Measurements from ENCODE around the gene SORCS2. TPM values are rescaled to one million over a fixed set of nuclear protein-coding genes. Genes with fewer than 3 reads are reported as not detected.

The SORCS2 gene
- total and polyA plus RNA-seq, 2 experiments from 2014 or later, result 0.38 to 1.4 TPM

- DNase-seq, result no peak
- H3K9me3 ChIP-seq (ENCODE audit: low read depth), result no peaks in the 10 kb centered on the region
- in situ Hi-C loops (cut with MboI), result loop anchor here (10.0 kb wide), 1 partner anchor 97 kb away; the partner anchor contains the start of gene SORCS2
- H3K4me1 ChIP-seq (ENCODE audit: insufficient read depth), result no peaks in the 10 kb centered on the region
- WGBS, 2 experiments (ENCODE audit: low coverage in 1 of 2, low lambda C conversion rate in 2 of 2, missing lambda C conversion rate in 2 of 2), result 74 to 76% methylated on average over 16 to 19 of the region's 19 CpGs
- no peaks in the 10 kb centered on the region for H3F3A ChIP-seq (ENCODE audit: insufficient read depth)
- no peak overlapping the region for H2AFZ ChIP-seq
- peaks cover 8% of the 10 kb centered on the region for H3K27me3 ChIP-seq (replicated peaks; ENCODE audit: insufficient read depth)
- no peaks in the 10 kb centered on the region for H3K79me2 ChIP-seq (ENCODE audit: insufficient read depth)
- no peak overlapping the region for H3K9ac ChIP-seq
- H3K36me3 ChIP-seq (ENCODE audit: low read depth), result no peaks in the 10 kb centered on the region
- no peaks in the 10 kb centered on the region for H4K20me1 ChIP-seq (ENCODE audit: insufficient read depth)
- no peak overlapping the region for H3K4me2 ChIP-seq (ENCODE audit: unreplicated experiment)
- no peak overlapping the region for H3K27ac ChIP-seq
- no peak for TF ChIP-seq EZH2phosphoT487 (IDR thresholded peaks at IDR 0.05; ENCODE audit: insufficient read depth, low read depth)
- TF ChIP-seq EZH2 (IDR thresholded peaks at IDR 0.05; ENCODE audit: insufficient read depth, poor library complexity, severe bottlenecking), result no peak
- H3K9me2 ChIP-seq (ENCODE audit: insufficient read depth), result no peaks in the 10 kb centered on the region
- H3K4me3 ChIP-seq, result no peak overlapping the region
Measured at GRCh38 chr4:7291372-7292114, 99.2 kb downstream of the SORCS2 start.

DNA sequence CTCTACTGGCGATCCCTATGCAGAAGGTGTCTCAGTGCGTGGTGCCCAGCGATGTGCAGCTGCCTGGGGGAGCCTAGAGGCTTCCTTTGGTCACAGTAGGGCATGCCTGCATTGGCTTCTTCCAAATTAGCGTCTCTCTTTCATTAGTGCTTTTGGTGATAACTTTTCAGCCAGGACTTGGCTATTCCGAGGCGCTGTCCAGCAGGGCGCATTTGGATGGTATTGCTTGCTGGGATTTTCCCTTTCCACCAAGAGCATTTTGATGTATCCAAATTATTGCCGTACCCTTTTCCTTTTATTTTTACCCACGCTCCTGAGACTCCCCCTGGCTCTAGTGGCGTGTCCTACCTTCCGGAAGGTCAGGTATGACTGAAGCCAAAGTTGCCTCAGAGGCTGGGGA, 101.4 kb downstream of the SORCS2 start:
- H3K4me1 ChIP-seq (ENCODE audit: insufficient read depth), result no peaks in the 10 kb centered on the region
- no peak overlapping the region for H3K4me3 ChIP-seq
- DNase-seq, result no peak
- H3F3A ChIP-seq (ENCODE audit: insufficient read depth), result no peaks in the 10 kb centered on the region
- no peak overlapping the region for H3K4me2 ChIP-seq (ENCODE audit: unreplicated experiment)
- H3K9me2 ChIP-seq (ENCODE audit: insufficient read depth), result no peaks in the 10 kb centered on the region
- TF ChIP-seq EZH2phosphoT487 (IDR thresholded peaks at IDR 0.05; ENCODE audit: insufficient read depth, low read depth) (no peak), EZH2 (IDR thresholded peaks at IDR 0.05; ENCODE audit: insufficient read depth, poor library complexity, severe bottlenecking) (no peak)
- no peaks in the 10 kb centered on the region for H3K27me3 ChIP-seq (replicated peaks; ENCODE audit: insufficient read depth)
- no peaks in the 10 kb centered on the region for H3K79me2 ChIP-seq (ENCODE audit: insufficient read depth)
- H3K9ac ChIP-seq, result no peak overlapping the region
- H3K9me3 ChIP-seq (ENCODE audit: low read depth), result no peaks in the 10 kb centered on the region
- 71 to 78% methylated on average over 11 of the region's 11 CpGs for WGBS, 2 experiments (ENCODE audit: low coverage in 1 of 2, low lambda C conversion rate in 2 of 2, missing lambda C conversion rate in 2 of 2)
- no peak overlapping the region for H3K27ac ChIP-seq
- no peak overlapping the region for H2AFZ ChIP-seq
- H3K36me3 ChIP-seq (ENCODE audit: low read depth), result no peaks in the 10 kb centered on the region
- in situ Hi-C loops (cut with MboI), result loop anchor here (10.0 kb wide), 1 partner anchor 99 kb away; the partner anchor contains the start of gene SORCS2
- H4K20me1 ChIP-seq (ENCODE audit: insufficient read depth), result no peaks in the 10 kb centered on the region

- H3K79me2 ChIP-seq (ENCODE audit: insufficient read depth), result no peaks in the 10 kb centered on the region
- 80 to 85% methylated on average over 6 to 7 of the region's 7 CpGs for WGBS, 2 experiments (ENCODE audit: low coverage in 1 of 2, low lambda C conversion rate in 2 of 2, missing lambda C conversion rate in 2 of 2)
- H4K20me1 ChIP-seq (ENCODE audit: insufficient read depth), result no peaks in the 10 kb centered on the region
- H3K9me3 ChIP-seq (ENCODE audit: low read depth), result no peaks in the 10 kb centered on the region
- no peaks in the 10 kb centered on the region for H3K36me3 ChIP-seq (ENCODE audit: low read depth)
- no peaks in the 10 kb centered on the region for H3K27me3 ChIP-seq (replicated peaks; ENCODE audit: insufficient read depth)
- no peak for TF ChIP-seq EZH2phosphoT487 (IDR thresholded peaks at IDR 0.05; ENCODE audit: insufficient read depth, low read depth)
- TF ChIP-seq EZH2 (IDR thresholded peaks at IDR 0.05; ENCODE audit: insufficient read depth, poor library complexity, severe bottlenecking), result no peak
- in situ Hi-C loops (cut with MboI), result loop anchor here (10.0 kb wide), 1 partner anchor 99 kb away; the partner anchor contains the start of gene SORCS2
- no peak overlapping the region for H3K27ac ChIP-seq
- no peaks in the 10 kb centered on the region for H3F3A ChIP-seq (ENCODE audit: insufficient read depth)
- DNase-seq, result no peak
- no peak overlapping the region for H2AFZ ChIP-seq
- no peak overlapping the region for H3K4me3 ChIP-seq
- H3K4me2 ChIP-seq (ENCODE audit: unreplicated experiment), result no peak overlapping the region
- no peak overlapping the region for H3K9ac ChIP-seq
- no peaks in the 10 kb centered on the region for H3K4me1 ChIP-seq (ENCODE audit: insufficient read depth)
- H3K9me2 ChIP-seq (ENCODE audit: insufficient read depth), result no peaks in the 10 kb centered on the region
Measured at GRCh38 chr4:7294176-7294756, 101.9 kb downstream of the SORCS2 start.

DNA sequence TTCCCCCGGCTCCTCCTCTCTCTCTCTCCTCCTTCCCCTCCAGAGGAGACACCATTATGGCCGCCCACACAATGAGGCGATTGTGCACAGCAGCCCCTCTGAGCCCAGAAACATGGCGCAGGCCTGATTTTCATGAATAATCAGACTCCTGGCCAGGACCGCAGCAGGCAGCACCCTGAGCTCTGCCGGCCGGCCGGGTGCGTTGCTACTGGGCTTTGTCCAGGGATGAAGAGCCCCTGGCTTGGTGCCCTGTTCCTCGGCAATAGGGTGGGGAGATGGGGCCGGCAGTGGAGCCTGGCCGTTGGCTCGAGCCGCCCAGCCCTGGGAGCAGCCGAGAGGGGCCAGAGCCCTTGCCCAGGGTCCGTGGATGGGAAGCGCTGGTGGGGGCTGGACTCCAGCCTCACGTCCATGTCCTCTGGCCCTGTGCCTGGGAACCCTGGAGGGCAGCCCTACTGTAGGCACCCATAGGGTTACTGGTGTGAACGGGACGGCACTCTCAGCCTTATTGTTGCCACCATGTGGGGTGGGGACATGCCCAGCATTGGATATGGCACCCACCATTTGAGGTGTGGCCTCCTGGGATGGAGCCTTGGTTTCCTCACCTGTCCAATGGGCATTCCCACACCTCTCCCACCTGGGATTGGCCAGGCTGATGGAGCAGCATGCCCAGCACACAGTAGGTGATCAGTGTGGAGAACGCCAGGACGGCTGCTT, 103.0 kb downstream of the SORCS2 start:
- Histone ChIP-seq H3K27me3 (replicated peaks; ENCODE audit: insufficient read depth) (no peaks in the 10 kb centered on the region), H4K20me1 (ENCODE audit: insufficient read depth) (no peaks in the 10 kb centered on the region), H3K4me2 (ENCODE audit: unreplicated experiment) (no peak overlapping the region), H3K9ac (no peak overlapping the region), H3K36me3 (ENCODE audit: low read depth) (no peaks in the 10 kb centered on the region), H3K27ac (no peak overlapping the region), H3K9me2 (ENCODE audit: insufficient read depth) (no peaks in the 10 kb centered on the region), H3K79me2 (ENCODE audit: insufficient read depth) (no peaks in the 10 kb centered on the region), H2AFZ (no peak overlapping the region), H3F3A (ENCODE audit: insufficient read depth) (no peaks in the 10 kb centered on the region), H3K4me3 (no peak overlapping the region), H3K9me3 (ENCODE audit: low read depth) (no peaks in the 10 kb centered on the region), H3K4me1 (ENCODE audit: insufficient read depth) (no peaks in the 10 kb centered on the region)
- peak; percentile 25 for DNase-seq
- TF ChIP-seq EZH2phosphoT487 (IDR thresholded peaks at IDR 0.05; ENCODE audit: insufficient read depth, low read depth) (no peak), EZH2 (IDR thresholded peaks at IDR 0.05; ENCODE audit: insufficient read depth, poor library complexity, severe bottlenecking) (no peak)
- in situ Hi-C loops (cut with MboI), result loop anchor here (10.0 kb wide), 1 partner anchor 101 kb away; the partner anchor contains the start of gene SORCS2
- WGBS, 2 experiments (ENCODE audit: low coverage in 1 of 2, low lambda C conversion rate in 2 of 2, missing lambda C conversion rate in 2 of 2), result 44 to 46% methylated on average over 20 to 21 of the region's 22 CpGs

All from GM23248 (cell line).